T-cell (primary cell): ENCODE data around the gene KDM5A. TPM values are rescaled to one million over a fixed set of nuclear protein-coding genes. Genes with fewer than 3 reads are reported as not detected.
A peak's percentile ranks its signal among the peaks of the same experiment; 100 is the strongest.

Experiments
- ATAC-seq, 4 experiments: fragments of 200-7000 bp in 3 of 4; fragments of 150-1000 bp in 1 of 4; cut with Tn5 transposase; replicated peaks in 1 of 4; 1 replicate in 3 of 4; 2 replicates in 1 of 4; pipeline ENCODE4 v1.10.0; 2021; ENCODE audit warnings: moderate library complexity in 3 of 4, mild to moderate bottlenecking in 2 of 4, moderate number of reproducible peaks in 1 of 4
- CTCF ChIA-PET, 2 donors: fragments of 300-600 bp; sonication (Branson Sonifier 250); formaldehyde crosslinking; loops; one replicate each; lab custom pipeline; 2022; ENCODE audit warnings: antibody characterized with exemption in 2 of 2; lab: Charles Lee
- POLR2A ChIA-PET, 2 donors: fragments of 300-600 bp; sonication (Branson Sonifier 250); formaldehyde crosslinking; loops; one replicate each; lab custom pipeline; 2022; ENCODE audit warnings: antibody characterized with exemption in 2 of 2; lab: Charles Lee
- DNase-seq, 35 experiments: peaks; one replicate each; pipeline versions ENCODE4 v3.0.0 to v3.0.0-alpha.2; 2013 to 2023
- H3K27ac ChIP-seq: one replicate; pipeline ENCODE4 v1.5.1; 2013; ENCODE audit warnings: low read length
- H3K27me3 ChIP-seq, 2 experiments: replicated peaks in 1 of 2; 1 replicate in 1 of 2; 2 replicates in 1 of 2; pipeline versions ENCODE4 v1.6.1 to v1.7.0; 2013; ENCODE audit warnings: low read length in 1 of 2, mixed read lengths in 1 of 2; ENCODE audit not compliant: control insufficient read depth in 2 of 2, insufficient read depth in 2 of 2; ENCODE audit errors: extremely low read depth in 1 of 2
- H3K36me3 ChIP-seq, 2 donors: 1 replicate in 1 of 2; 2 replicates in 1 of 2; pipeline versions ENCODE4 v1.6.1 to v1.7.0; 2013; ENCODE audit warnings: low read length in 1 of 2; ENCODE audit not compliant: control insufficient read depth in 2 of 2, insufficient read depth in 1 of 2; ENCODE audit errors: extremely low read depth in 1 of 2
- H3K4me1 ChIP-seq, 2 experiments: 1 replicate in 1 of 2; 2 replicates in 1 of 2; pipeline versions ENCODE4 v1.6.1 to v1.7.0; 2013; ENCODE audit warnings: low read length in 2 of 2, mixed read lengths in 1 of 2; ENCODE audit not compliant: insufficient read depth in 2 of 2, control insufficient read depth in 1 of 2; ENCODE audit errors: extremely low read depth in 1 of 2
- H3K4me3 ChIP-seq, 2 donors: 1 replicate in 1 of 2; 2 replicates in 1 of 2; pipeline versions ENCODE4 v1.5.1 to v1.7.0; 2013; ENCODE audit warnings: mild to moderate bottlenecking in 2 of 2, low read length in 1 of 2, moderate library complexity in 1 of 2; ENCODE audit not compliant: control insufficient read depth in 1 of 2; ENCODE audit errors: extremely low read depth in 1 of 2
- H3K9me3 ChIP-seq: 2 replicates; pipeline ENCODE4 v1.7.0; 2013
- H3K27ac Mint-ChIP-seq, 2 donors: one replicate each; pipeline ENCODE4 v1.8.0; 2020 to 2021; ENCODE audit warnings: mild to moderate bottlenecking in 2 of 2, mixed read lengths in 2 of 2
- H3K27me3 Mint-ChIP-seq, 2 donors: one replicate each; pipeline ENCODE4 v1.8.0; 2021 to 2022; ENCODE audit warnings: mixed read lengths in 2 of 2
- H3K36me3 Mint-ChIP-seq: one replicate; pipeline ENCODE4 v1.8.0; 2021; ENCODE audit warnings: mixed read lengths
- H3K4me1 Mint-ChIP-seq, 3 donors: one replicate each; pipeline ENCODE4 v1.8.0; 2020 to 2022; ENCODE audit warnings: mixed read lengths in 3 of 3, mild to moderate bottlenecking in 1 of 3
- H3K4me3 Mint-ChIP-seq, 3 donors: one replicate each; pipeline ENCODE4 v1.8.0; 2020 to 2022; ENCODE audit warnings: mild to moderate bottlenecking in 3 of 3, mixed read lengths in 3 of 3, moderate library complexity in 3 of 3
- H3K9me3 Mint-ChIP-seq, 3 donors: one replicate each; pipeline ENCODE4 v1.8.0; 2020 to 2022; ENCODE audit warnings: mixed read lengths in 3 of 3
- WGBS: methylation state at CpG from one replicate; pipeline ENCODE4 v1.1.5; 2013; ENCODE audit warnings: missing lambda C conversion rate; ENCODE audit not compliant: insufficient coverage; 5-methylcytosine and 5-hydroxymethylcytosine counted together
- total RNA-seq, 35 experiments: library from RNA in 6 of 35; stranded (reverse) in 6 of 35; fragments of 120-200 nt in 1 of 35; gene quantifications; one replicate each; pipeline versions ENCODE4 v1.2.1 to v1.2.4 and lab custom pipeline; 2013 to 2026

KDM5A gene
- total RNA-seq, 5 donors from 2014 or later (not counting 1 experiment from before 2014, with no cell fraction given): 126 to 157 (median 142) TPM

DNA sequence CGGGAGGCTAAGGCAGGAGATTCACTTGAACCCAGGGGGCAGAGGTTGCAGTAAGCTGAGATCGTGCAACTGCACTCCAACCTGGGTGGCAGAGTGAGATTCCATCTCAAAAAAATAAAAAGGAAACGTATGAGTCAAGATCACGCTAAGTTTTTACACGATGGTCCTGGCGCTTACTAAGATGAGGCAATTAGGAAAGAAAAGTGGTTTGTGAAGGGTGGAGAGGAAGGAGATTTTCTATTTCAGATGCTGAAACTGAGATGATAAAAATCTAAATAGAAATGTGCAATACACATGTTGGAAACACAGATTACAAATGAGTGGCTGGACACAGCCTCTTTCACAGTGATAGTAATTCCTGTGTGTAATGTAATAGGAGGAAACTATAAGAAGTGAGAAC lies 63.2 kb downstream of the KDM5A start:
- Mint-ChIP-seq H3K4me3 (no peak overlapping the region), H3K36me3 (peaks cover 56% of the 10 kb centered on the region), H3K27ac (peak overlapping the region in 1 of 2 donors; percentile 5), H3K9me3 (no peaks in the 10 kb centered on the region), H3K27me3 (no peaks in the 10 kb centered on the region), H3K4me1 (peaks cover 0 to 13% (median 7%) of the 10 kb centered on the region in 3 donors)
- Histone ChIP-seq H3K9me3 (no peaks in the 10 kb centered on the region), H3K4me1 (no peaks in the 10 kb centered on the region), H3K36me3 (peaks cover 6 to 77% of the 10 kb centered on the region in 2 donors), H3K27me3 (no peaks in the 10 kb centered on the region), H3K27ac (no peak overlapping the region), H3K4me3 (no peak overlapping the region)
- ChIA-PET POLR2A (interaction anchor here in 1 of 2 donors (1.0 kb wide), 1 partner anchor 35 kb away, joined by 4 read pairs; no protein-coding TSS in a partner anchor), CTCF (no interaction called here)
- ATAC-seq (no peak), DNase-seq (no peak)
- 95% methylated on average over 4 of the region's 6 CpGs for whole genome bisulfite sequencing

DNA sequence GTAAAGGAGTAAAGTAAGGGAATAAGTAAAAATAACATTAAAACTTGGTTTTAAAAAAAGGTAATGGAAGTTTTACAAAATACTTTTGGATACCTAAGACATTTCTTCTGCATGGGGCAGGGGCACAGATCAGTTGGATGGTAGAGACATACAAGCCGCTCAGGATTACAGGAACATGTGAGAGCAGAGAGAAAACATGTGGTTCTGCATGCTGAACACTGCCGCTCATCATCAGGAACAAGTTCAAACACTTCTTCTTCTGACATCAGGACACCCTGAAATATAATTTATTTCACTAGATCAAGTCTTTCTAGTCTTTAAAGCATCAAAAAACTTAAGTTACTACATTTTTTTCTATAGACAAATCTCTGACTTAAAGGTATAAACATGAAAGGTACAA lies 65.6 kb downstream of the KDM5A start:
- 100% methylated on average over 1 of the region's 2 CpGs for WGBS
- H3K36me3 Mint-ChIP-seq: peaks cover 59% of the 10 kb centered on the region

DNA sequence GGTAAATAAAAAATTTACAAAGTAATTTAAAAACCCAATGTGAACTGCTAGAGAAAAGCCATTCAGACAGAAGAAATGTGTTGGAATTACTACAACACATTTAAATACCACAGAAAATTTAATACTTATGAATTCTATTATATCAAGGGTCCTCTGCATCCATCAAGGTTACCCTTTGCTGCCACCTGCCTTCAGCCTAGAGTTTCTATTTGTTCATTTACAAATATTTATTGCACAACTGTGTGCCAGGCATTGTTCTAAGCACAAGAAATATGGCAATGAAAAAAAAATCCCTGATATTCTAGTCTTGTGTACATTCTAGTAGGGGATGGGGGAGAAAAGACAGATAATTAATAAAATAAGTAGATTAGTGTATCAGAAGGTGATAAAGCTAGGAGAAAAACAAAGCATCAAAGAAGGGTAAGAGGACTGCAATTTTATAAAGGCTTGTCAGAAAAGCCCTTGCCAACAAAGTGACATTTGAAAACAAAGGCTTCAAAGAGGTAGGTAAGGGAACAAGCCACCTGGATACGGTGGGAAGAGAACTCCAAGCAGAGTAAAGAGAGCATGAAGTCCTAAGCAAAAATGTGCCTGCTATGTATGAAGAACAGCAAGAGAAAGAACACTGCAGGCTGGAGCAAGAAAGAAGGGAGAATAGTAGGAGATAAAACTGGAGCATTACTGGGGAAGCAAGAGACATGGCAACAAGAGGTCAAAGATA lies 67.4 kb downstream of the KDM5A start:
- Histone ChIP-seq H3K4me1 (no peaks in the 10 kb centered on the region), H3K27me3 (no peaks in the 10 kb centered on the region), H3K36me3 (peaks cover 6 to 92% of the 10 kb centered on the region in 2 donors), H3K9me3 (no peaks in the 10 kb centered on the region), H3K27ac (no peak overlapping the region), H3K4me3 (no peak overlapping the region)
- Mint-ChIP-seq H3K36me3 (peaks cover 64% of the 10 kb centered on the region), H3K4me3 (no peak overlapping the region), H3K27ac (no peak overlapping the region), H3K27me3 (no peaks in the 10 kb centered on the region), H3K4me1 (peaks cover 4 to 20% (median 9%) of the 10 kb centered on the region in 3 donors), H3K9me3 (no peaks in the 10 kb centered on the region)
- 100% methylated on average over 1 of the region's 1 CpG for WGBS
- ChIA-PET POLR2A (no interaction called here), CTCF (no interaction called here)
- no peak for ATAC-seq
- DNase-seq: no peak

More for the DNA sequence above, 65.6 kb downstream of the KDM5A start:
- Mint-ChIP-seq H3K27me3 (no peaks in the 10 kb centered on the region), H3K4me1 (peaks cover 6% of the 10 kb centered on the region in 3 donors), H3K27ac (no peak overlapping the region), H3K9me3 (no peaks in the 10 kb centered on the region), H3K4me3 (no peak overlapping the region)
- ChIA-PET POLR2A (no interaction called here), CTCF (no interaction called here)
- Histone ChIP-seq H3K4me3 (no peak overlapping the region), H3K27ac (no peak overlapping the region), H3K4me1 (no peaks in the 10 kb centered on the region), H3K36me3 (peaks cover 6 to 87% of the 10 kb centered on the region in 2 donors), H3K9me3 (no peaks in the 10 kb centered on the region), H3K27me3 (no peaks in the 10 kb centered on the region)
- ATAC-seq (no peak), DNase-seq (no peak)

DNA sequence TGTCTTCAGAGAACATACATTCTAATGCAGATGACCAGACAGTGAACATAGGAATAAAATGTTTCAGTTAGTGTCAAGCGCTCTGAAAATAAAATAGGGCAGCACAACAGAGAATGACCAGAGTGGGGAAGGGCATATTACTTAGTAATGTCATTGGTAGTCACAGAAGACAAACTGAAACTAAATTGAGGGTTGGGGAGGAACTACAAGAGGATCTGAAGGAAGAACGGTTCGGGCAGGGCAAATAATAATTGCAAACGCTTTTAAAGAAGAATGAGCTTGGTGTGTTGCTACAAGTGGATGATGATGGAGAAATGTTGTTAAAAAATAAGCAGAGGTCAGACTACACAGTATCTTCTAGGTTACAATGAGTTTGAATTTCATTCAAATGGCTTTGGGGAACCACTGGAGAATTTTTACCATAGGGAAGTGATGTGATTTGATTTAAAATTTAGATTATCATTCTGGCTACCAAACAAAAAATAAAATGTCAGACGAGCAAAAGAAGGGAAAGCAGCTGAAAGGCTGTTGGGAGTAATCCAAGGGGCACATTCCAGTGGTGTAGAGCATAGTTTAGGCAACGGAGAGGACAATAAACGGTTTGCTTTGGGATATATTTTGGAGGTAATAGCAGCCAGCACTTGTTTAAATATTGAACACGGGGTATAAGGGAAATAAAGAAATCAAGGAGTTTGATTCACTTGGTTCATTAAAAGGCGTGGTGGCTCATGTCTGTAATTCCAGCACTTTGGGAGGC lies 70.2 kb downstream of the KDM5A start:
- ATAC-seq (no peak), DNase-seq (no peak)
- H3K27ac ChIP-seq: no peak overlapping the region
- Mint-ChIP-seq H3K27me3 (no peaks in the 10 kb centered on the region), H3K9me3 (no peaks in the 10 kb centered on the region), H3K4me1 (peaks cover 4 to 27% (median 9%) of the 10 kb centered on the region in 3 donors), H3K36me3 (peaks cover 70% of the 10 kb centered on the region), H3K4me3 (no peak overlapping the region), H3K27ac (no peak overlapping the region)
- no peaks in the 10 kb centered on the region for H3K9me3 ChIP-seq
- peaks cover 1 to 90% of the 10 kb centered on the region in 2 donors for H3K36me3 ChIP-seq
- POLR2A ChIA-PET: no interaction called here
- no peaks in the 10 kb centered on the region for H3K4me1 ChIP-seq
- CTCF ChIA-PET: no interaction called here
- WGBS: 98% methylated on average over 5 of the region's 9 CpGs
- no peak overlapping the region for H3K4me3 ChIP-seq
- H3K27me3 ChIP-seq: no peaks in the 10 kb centered on the region

DNA sequence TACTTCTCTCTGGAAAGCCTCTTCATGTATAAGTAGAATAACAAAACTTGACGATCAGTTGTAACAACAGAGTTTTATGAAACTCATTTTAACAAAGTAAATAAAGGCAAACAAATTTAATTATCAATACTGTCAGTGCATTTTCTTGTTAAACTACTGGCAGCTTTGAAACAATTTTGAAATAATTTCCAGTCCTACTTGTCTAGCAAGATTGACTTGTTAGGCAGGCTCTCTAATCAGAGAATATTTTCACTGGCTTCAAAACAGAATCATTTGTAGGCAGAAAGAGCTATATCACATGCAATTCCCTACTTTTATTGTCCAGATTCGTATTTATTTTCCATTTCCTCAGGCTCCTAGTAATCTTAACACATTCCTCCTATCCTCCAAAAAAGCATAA lies 80.6 kb downstream of the KDM5A start:
- Mint-ChIP-seq H3K4me1 (peaks cover 15 to 21% (median 19%) of the 10 kb centered on the region in 3 donors), H3K27me3 (no peaks in the 10 kb centered on the region), H3K9me3 (no peaks in the 10 kb centered on the region), H3K36me3 (peaks cover 87% of the 10 kb centered on the region), H3K27ac (no peak overlapping the region), H3K4me3 (no peak overlapping the region)
- WGBS: no CpG with 5 or more reads among the region's 2 CpGs
- ChIA-PET POLR2A (no interaction called here), CTCF (no interaction called here)
- Histone ChIP-seq H3K4me1 (no peaks in the 10 kb centered on the region), H3K4me3 (no peak overlapping the region), H3K36me3 (peaks cover 6 to 87% of the 10 kb centered on the region in 2 donors), H3K27me3 (no peaks in the 10 kb centered on the region), H3K9me3 (no peaks in the 10 kb centered on the region), H3K27ac (no peak overlapping the region)
- DNase-seq: no peak
- no peak for ATAC-seq

DNA sequence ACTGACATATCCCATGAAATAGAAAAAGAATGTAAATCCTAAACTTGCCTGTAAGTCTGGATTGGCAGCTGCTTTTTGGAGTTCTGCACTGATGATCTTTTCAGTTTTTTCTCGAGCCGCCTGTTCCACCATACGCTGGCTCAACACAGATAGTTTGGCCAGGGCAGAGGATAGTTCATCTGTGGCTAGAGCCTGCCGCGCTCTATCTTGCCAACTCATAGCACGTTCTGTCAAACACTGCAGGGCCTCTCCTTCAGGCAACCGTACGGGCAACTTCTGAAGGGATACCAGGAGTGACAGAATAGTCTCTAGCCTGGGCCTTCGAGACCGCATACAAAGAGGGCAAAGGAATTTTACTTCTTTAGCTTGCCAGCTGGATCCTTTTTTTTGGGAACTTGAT lies 81.7 kb downstream of the KDM5A start:
- no peak overlapping the region for H3K27ac Mint-ChIP-seq
- ATAC-seq: no peak
- WGBS: 99% methylated on average over 10 of the region's 10 CpGs
- H3K36me3 Mint-ChIP-seq: peaks cover 91% of the 10 kb centered on the region
- peaks cover 6 to 77% of the 10 kb centered on the region in 2 donors for H3K36me3 ChIP-seq
- H3K4me3 Mint-ChIP-seq: no peak overlapping the region
- H3K4me3 ChIP-seq: no peak overlapping the region
- CTCF ChIA-PET: no interaction called here
- POLR2A ChIA-PET: no interaction called here
- H3K27me3 Mint-ChIP-seq: no peaks in the 10 kb centered on the region
- H3K9me3 ChIP-seq: no peaks in the 10 kb centered on the region
- peaks cover 23 to 32% (median 30%) of the 10 kb centered on the region in 3 donors for H3K4me1 Mint-ChIP-seq
- H3K4me1 ChIP-seq: peaks cover 0 to 2% of the 10 kb centered on the region in 2 experiments
- DNase-seq: no peak
- no peaks in the 10 kb centered on the region for H3K9me3 Mint-ChIP-seq
- H3K27ac ChIP-seq: no peak overlapping the region
- H3K27me3 ChIP-seq: no peaks in the 10 kb centered on the region
